Thoracic aorta (tissue), 2 donors: ENCODE results near the gene AUTS2. TPM values are rescaled to one million over a fixed set of nuclear protein-coding genes. Genes with fewer than 3 reads are reported as not detected.

Experiments
- ATAC-seq: fragments of 150-250 bp; one replicate; pipeline ENCODE4 v1.8.0; 2017; ENCODE audit warnings: low read depth; ENCODE audit not compliant: insufficient number of reproducible peaks, low FRiP score
- DNase-seq: peaks from one replicate; pipeline ENCODE4 v3.0.0-alpha.2; 2020; ENCODE audit warnings: low spot score
- H3K27ac ChIP-seq, 2 donors: fragments of 200-600 bp; sonication (generic); 1 replicate in 1 of 2; 2 replicates in 1 of 2; pipeline ENCODE4 v1.5.1; 2016; ENCODE audit warnings: mild to moderate bottlenecking in 2 of 2, moderate library complexity in 2 of 2
- H3K27me3 ChIP-seq: fragments of 200-600 bp; sonication (generic); replicated peaks from 2 replicates; pipeline ENCODE4 v1.6.0; 2016; ENCODE audit warnings: mild to moderate bottlenecking; ENCODE audit not compliant: insufficient read depth
- H3K36me3 ChIP-seq: fragments of 200-600 bp; sonication (generic); one replicate; pipeline ENCODE4 v1.5.1; 2016
- H3K4me1 ChIP-seq, 2 donors: fragments of 200-600 bp; sonication (generic); 1 replicate in 1 of 2; 2 replicates in 1 of 2; pipeline versions ENCODE4 v1.5.1 to v1.6.0; 2016; ENCODE audit warnings: low read depth in 2 of 2, mild to moderate bottlenecking in 1 of 2; ENCODE audit not compliant: control insufficient read depth in 1 of 2
- H3K4me3 ChIP-seq: fragments of 200-600 bp; sonication (generic); 2 replicates; pipeline ENCODE4 v1.5.1; 2016; ENCODE audit warnings: mild to moderate bottlenecking
- H3K9me3 ChIP-seq: fragments of 200-600 bp; sonication (generic); 2 replicates; pipeline ENCODE4 v1.5.1; 2016
- total RNA-seq, 2 donors: library from RNA; depleted of rRNA; stranded (reverse); fragments of >200 nt; gene quantifications; one replicate each; pipeline versions ENCODE4 v1.1.0 to v1.2.3, GENCODE V29; 2016
- TF ChIP-seq, protein P1 (sequence below): fragments of 200-600 bp; sonication (generic); IDR thresholded peaks from one replicate; pipeline ENCODE4 v1.5.1; 2019; ENCODE audit warnings: antibody characterized with exemption

AUTS2 gene
- total RNA-seq, 2 donors from 2014 or later = 49.4 to 101 TPM

DNA sequence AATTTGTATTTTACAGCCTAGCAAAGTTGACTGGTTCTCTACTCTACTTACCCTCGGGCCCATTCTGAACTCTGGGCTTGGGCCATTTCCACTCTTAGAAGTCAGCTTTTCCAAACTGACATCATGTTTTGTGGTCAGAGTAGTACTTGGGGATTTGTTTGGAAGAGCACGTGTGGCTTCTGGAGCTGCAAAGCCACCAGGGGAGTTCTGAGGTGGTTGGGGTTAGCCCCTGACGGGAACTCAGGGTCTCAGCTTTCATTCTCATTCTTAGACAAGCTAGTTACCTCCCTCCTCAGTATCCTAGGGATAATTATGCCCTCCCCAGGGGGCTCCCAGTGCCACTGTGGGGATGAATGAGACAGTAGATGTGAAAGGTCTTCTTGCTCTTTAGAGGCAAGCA is 886.0 kb downstream of the AUTS2 start:
- no peak for DNase-seq
- Histone ChIP-seq H3K36me3 (no peaks in the 10 kb centered on the region), H3K4me1 (no peaks in the 10 kb centered on the region), H3K4me3 (no peak overlapping the region), H3K9me3 (no peaks in the 10 kb centered on the region), H3K27ac (no peak overlapping the region), H3K27me3 (no peaks in the 10 kb centered on the region)
- ATAC-seq = no peak
- TF ChIP-seq, protein P1, sequence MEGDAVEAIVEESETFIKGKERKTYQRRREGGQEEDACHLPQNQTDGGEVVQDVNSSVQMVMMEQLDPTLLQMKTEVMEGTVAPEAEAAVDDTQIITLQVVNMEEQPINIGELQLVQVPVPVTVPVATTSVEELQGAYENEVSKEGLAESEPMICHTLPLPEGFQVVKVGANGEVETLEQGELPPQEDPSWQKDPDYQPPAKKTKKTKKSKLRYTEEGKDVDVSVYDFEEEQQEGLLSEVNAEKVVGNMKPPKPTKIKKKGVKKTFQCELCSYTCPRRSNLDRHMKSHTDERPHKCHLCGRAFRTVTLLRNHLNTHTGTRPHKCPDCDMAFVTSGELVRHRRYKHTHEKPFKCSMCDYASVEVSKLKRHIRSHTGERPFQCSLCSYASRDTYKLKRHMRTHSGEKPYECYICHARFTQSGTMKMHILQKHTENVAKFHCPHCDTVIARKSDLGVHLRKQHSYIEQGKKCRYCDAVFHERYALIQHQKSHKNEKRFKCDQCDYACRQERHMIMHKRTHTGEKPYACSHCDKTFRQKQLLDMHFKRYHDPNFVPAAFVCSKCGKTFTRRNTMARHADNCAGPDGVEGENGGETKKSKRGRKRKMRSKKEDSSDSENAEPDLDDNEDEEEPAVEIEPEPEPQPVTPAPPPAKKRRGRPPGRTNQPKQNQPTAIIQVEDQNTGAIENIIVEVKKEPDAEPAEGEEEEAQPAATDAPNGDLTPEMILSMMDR = no peak

DNA sequence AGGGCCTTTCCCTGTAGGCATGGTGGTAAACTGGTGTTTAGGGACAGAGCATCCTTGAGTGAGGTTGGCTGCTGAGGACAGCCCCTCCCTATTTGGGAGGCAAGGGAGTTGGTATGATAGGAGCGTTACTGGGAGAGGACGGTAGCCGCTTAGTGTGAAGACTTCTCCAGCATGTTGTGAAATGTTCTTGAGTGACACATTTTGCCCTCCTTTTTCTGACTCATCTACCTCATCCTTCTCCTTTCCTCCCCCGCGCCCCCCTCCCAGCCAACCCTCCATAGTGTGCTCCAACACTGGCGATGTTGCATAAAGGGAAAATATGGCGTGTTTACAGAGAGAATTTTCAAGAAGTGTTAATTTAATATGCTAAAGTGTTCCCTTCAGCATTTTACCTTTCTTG is 888.7 kb downstream of the AUTS2 start:
- H3K4me1 ChIP-seq = peaks cover 0 to 11% of the 10 kb centered on the region in 2 donors
- DNase-seq (no peak), ATAC-seq (no peak)
- H3K27ac ChIP-seq = no peak overlapping the region
- no peak overlapping the region for H3K4me3 ChIP-seq
- TF ChIP-seq, protein P1 = no peak
- no peaks in the 10 kb centered on the region for H3K9me3 ChIP-seq
- no peaks in the 10 kb centered on the region for H3K36me3 ChIP-seq
- H3K27me3 ChIP-seq = no peaks in the 10 kb centered on the region

DNA sequence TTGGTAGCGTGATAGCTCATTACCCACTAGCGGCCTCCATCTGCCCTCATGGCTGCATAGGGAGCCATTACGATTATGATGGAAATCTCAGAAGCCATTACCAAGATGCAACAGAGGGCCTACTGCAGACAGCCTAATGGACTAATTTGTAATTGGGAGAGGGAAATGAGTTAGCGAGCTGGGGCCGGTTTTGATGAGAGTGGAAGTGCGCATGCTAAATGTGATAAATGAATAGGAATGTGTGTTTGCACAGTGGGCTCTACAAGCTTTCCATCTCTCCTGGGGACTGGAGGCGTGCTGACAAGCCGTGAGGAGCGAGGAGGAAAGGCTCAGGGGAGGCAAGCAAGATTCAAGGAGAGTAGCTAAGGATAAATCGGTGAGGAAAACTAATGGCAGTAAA is 889.2 kb downstream of the AUTS2 start:
- no peak overlapping the region for H3K4me3 ChIP-seq
- H3K27me3 ChIP-seq = no peaks in the 10 kb centered on the region
- H3K9me3 ChIP-seq = no peaks in the 10 kb centered on the region
- TF ChIP-seq, protein P1 = no peak
- DNase-seq = no peak
- H3K27ac ChIP-seq = no peak overlapping the region
- ATAC-seq = no peak
- peaks cover 0 to 11% of the 10 kb centered on the region in 2 donors for H3K4me1 ChIP-seq
- H3K36me3 ChIP-seq = no peaks in the 10 kb centered on the region

DNA sequence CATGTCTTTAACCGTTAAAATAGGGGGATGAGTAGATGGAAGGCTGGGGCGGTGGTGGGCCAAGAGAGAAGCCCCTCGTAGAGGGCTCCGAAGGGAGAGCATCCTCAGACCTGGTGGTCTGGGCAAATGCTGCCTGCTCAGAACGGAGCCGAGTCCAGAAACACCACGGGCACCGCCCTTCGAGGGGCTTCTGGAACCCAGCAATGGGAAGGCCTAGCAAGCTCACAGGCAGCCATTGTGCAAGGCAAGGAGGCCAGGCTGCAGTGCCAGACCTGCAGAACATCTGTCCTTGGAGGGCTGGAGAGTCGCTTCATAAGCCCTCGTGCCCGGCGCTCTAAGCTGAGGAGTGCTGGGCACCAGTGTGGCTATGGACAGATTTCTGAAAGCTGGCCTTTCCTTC is 889.6 kb downstream of the AUTS2 start:
- Histone ChIP-seq H3K9me3 (no peaks in the 10 kb centered on the region), H3K4me3 (no peak overlapping the region), H3K36me3 (no peaks in the 10 kb centered on the region), H3K27ac (no peak overlapping the region), H3K27me3 (no peaks in the 10 kb centered on the region), H3K4me1 (peaks cover 0 to 11% of the 10 kb centered on the region in 2 donors)
- TF ChIP-seq, protein P1 = no peak
- no peak for ATAC-seq
- no peak for DNase-seq

DNA sequence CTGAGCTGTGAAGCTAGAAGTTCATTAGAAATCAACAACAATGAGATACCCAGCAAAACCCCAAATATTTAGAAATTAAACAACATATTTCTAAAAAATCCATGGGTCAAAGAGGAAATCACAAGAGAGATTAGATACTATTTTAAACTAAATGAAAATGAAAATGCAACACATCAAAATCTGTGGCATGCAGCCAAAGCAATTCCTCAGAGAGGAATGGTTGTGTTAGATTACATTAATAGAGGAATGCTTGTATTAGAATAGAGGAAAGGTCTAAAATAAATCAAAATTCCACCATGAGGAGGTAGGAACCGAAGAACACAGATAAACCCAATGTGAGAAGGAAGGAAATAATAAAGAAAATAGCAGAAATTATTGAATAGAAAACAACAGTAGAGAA is 891.5 kb downstream of the AUTS2 start:
- Histone ChIP-seq H3K36me3 (no peaks in the 10 kb centered on the region), H3K27me3 (no peaks in the 10 kb centered on the region)

More for the DNA sequence above, 891.5 kb downstream of the AUTS2 start:
- Histone ChIP-seq H3K27ac (no peak overlapping the region), H3K4me3 (no peak overlapping the region), H3K9me3 (no peaks in the 10 kb centered on the region), H3K4me1 (peaks cover 0 to 16% of the 10 kb centered on the region in 2 donors)
- TF ChIP-seq, protein P1 = no peak
- DNase-seq (no peak), ATAC-seq (no peak)
